Type B pancreatic cell (in vitro differentiated cells): Measurements from ENCODE around the gene OR2T3. TPM values are rescaled to one million over a fixed set of nuclear protein-coding genes. Genes with fewer than 3 reads are reported as not detected.
"Not testable (repeated sequence)": the region's sequence is repeated elsewhere in the genome, so short reads cannot be mapped to it uniquely, and the experiment has no call there.

Experiments
- DNase-seq: peaks from one replicate; pipeline ENCODE4 v3.0.0; 2021; ENCODE audit warnings: mixed read lengths; ENCODE audit not compliant: unreplicated experiment; ENCODE audit errors: extremely low spot score
- H3K27ac Mint-ChIP-seq: 2 replicates; pipeline ENCODE4 v1.8.0; 2021; ENCODE audit warnings: mild to moderate bottlenecking, mixed read lengths
- H3K27me3 Mint-ChIP-seq: 2 replicates; pipeline ENCODE4 v1.8.0; 2021; ENCODE audit warnings: mixed read lengths
- H3K36me3 Mint-ChIP-seq: 2 replicates; pipeline ENCODE4 v1.8.0; 2021; ENCODE audit warnings: mixed read lengths
- H3K4me1 Mint-ChIP-seq: one replicate; pipeline ENCODE4 v1.8.0; 2021; ENCODE audit warnings: mixed read lengths; ENCODE audit not compliant: unreplicated experiment
- H3K4me3 Mint-ChIP-seq: 2 replicates; pipeline ENCODE4 v1.8.0; 2021; ENCODE audit warnings: mild to moderate bottlenecking, mixed read lengths
- H3K9me3 Mint-ChIP-seq: 2 replicates; pipeline ENCODE4 v1.8.0; 2021; ENCODE audit warnings: mixed read lengths
- total RNA-seq: library from RNA; stranded (reverse); gene quantifications from 2 replicates; pipeline ENCODE4 v1.2.1, GENCODE V29; 2021; ENCODE audit warnings: low replicate concordance
- TF ChIP-seq, protein P1 (sequence below): fragments of 200-600 bp; sonication (generic); conservative IDR thresholded peaks from 2 replicates; pipeline ENCODE4 v1.5.0; 2021; ENCODE audit warnings: antibody characterized with exemption, mild to moderate bottlenecking

The OR2T3 gene
- total RNA-seq, 1 donor from 2014 or later = not detected

DNA sequence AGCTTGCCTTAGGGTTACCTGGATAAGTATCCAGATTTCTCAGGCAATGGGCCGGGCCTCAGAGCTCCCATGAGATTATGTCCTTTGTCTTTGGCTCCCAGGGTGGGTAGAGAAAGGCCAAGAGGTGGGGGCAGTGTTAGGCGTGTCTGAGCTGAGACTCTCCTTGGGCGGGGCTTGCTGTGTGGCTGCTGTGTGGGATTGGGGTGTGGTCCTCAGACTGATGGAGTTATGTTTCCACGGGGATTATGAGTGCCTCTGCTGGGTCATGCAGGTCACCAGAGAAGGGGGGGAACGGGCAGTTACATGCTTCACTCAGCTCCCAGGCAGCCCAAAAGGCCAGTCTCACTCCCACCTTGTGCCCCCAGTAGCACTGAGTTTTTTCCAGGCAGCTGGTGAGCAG, 23.5 kb downstream of the OR2T3 start:
- H3K27ac Mint-ChIP-seq, H3K4me1 Mint-ChIP-seq, DNase-seq, H3K27me3 Mint-ChIP-seq, H3K9me3 Mint-ChIP-seq, H3K4me3 Mint-ChIP-seq, H3K36me3 Mint-ChIP-seq: not testable (repeated sequence)

DNA sequence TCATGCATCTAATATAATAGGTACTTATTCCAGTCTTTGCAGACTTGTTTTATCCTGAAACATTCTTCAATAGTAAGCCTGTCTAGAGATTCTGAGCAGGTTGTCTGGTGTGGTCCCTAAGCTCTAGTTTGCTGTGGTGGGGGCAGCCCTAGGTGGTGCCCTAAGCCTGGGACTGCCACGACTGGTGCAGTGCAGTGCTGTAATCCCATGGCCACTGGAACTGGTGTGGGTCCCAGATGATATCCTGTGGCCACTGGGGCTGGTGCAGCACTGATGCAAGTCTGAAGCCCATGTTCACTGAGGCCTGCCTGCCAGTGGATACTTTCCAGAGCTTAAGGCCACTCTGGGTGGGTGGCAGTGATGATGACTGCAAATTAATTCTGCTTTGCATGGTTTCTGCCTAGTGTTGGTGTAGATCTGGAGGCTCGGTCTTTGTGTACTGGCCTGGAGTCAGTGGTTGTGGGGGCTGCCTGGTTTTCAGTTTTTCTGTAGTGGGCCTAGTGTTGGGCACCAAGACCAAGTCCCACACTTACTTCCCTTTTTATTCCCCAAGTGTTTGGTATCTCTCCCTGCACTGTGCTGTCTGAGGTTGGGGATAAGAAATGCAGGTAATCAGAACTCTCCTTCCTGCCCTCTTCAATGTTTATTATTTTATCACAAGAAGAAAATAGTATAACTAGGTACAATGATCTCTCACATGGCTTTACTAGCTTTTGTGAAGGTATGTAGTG, 27.3 kb downstream of the OR2T3 start:
- H3K27ac Mint-ChIP-seq, H3K27me3 Mint-ChIP-seq, H3K4me3 Mint-ChIP-seq, DNase-seq, H3K36me3 Mint-ChIP-seq, H3K4me1 Mint-ChIP-seq, H3K9me3 Mint-ChIP-seq: not testable (repeated sequence)

DNA sequence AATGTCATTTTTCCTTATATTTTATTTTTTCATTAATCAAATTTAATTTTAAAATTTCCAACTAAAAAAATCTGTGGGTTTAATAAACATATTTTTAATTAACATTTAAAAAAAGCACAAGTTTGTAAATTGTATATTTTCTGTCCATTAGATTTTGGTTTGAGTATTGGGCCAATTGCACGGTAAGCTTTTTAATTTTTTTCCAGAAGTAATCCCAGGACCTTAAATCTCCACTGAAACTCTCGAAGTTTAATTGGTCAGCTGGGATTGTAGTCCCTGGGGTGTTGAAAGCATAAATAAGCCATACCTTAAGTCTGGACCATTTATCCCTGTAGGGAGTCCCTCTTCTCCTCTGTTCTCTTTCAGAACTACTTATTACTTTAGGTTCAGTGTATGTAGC, 34.6 kb downstream of the OR2T3 start, which contains the start of gene OR2G6:
OR2G6 (plus strand) TSS at position 301 of the 400 bp plus-strand sequence. CDS start 13,574 bp downstream, outside the sequence.
- not testable (repeated sequence) for DNase-seq, H3K4me3 Mint-ChIP-seq, H3K36me3 Mint-ChIP-seq, H3K9me3 Mint-ChIP-seq, H3K4me1 Mint-ChIP-seq, H3K27ac Mint-ChIP-seq, H3K27me3 Mint-ChIP-seq

DNA sequence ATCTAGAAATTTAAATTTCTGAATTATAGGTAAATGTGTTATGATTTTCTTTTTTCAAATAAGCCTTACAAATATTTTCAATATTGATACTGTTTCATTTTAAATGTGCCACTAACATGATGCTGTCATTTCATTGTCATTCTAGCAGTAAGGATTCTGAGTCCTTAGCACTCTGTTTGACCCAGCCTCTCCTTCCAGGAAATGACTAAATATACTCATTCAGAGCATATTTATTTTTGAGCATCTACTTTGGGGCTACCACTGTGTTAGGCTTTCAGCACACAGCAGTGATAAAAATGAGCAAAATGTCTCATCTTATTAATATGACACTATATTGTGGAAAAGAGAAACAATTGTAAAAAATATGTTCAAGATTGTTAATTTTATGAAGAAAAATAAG, 37.1 kb downstream of the OR2T3 start:
- not testable (repeated sequence) for H3K4me1 Mint-ChIP-seq, H3K4me3 Mint-ChIP-seq, H3K27ac Mint-ChIP-seq, H3K9me3 Mint-ChIP-seq, H3K27me3 Mint-ChIP-seq, DNase-seq, H3K36me3 Mint-ChIP-seq

DNA sequence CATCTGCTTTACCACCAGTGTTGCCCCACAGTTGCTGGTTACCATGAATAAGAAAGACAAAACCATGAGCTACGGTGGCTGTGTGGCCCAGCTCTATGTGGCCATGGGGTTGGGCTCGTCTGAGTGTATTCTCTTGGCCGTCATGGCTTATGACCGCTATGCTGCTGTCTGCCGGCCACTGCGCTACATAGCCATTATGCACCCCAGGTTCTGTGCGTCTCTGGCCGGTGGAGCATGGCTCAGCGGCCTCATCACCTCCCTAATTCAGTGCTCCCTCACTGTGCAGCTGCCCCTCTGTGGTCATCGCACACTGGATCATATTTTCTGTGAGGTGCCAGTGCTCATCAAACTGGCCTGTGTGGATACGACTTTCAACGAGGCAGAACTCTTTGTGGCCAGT, 48.7 kb downstream of the OR2T3 start:
- Mint-ChIP-seq H3K4me3 (no peak overlapping the region), H3K4me1 (no peaks in the 10 kb centered on the region), H3K27me3 (no peaks in the 10 kb centered on the region), H3K36me3 (no peaks in the 10 kb centered on the region), H3K27ac (no peak overlapping the region), H3K9me3 (peaks cover 8% of the 10 kb centered on the region)
- TF ChIP-seq, protein P1, sequence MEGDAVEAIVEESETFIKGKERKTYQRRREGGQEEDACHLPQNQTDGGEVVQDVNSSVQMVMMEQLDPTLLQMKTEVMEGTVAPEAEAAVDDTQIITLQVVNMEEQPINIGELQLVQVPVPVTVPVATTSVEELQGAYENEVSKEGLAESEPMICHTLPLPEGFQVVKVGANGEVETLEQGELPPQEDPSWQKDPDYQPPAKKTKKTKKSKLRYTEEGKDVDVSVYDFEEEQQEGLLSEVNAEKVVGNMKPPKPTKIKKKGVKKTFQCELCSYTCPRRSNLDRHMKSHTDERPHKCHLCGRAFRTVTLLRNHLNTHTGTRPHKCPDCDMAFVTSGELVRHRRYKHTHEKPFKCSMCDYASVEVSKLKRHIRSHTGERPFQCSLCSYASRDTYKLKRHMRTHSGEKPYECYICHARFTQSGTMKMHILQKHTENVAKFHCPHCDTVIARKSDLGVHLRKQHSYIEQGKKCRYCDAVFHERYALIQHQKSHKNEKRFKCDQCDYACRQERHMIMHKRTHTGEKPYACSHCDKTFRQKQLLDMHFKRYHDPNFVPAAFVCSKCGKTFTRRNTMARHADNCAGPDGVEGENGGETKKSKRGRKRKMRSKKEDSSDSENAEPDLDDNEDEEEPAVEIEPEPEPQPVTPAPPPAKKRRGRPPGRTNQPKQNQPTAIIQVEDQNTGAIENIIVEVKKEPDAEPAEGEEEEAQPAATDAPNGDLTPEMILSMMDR = no peak
- DNase-seq = no peak

Other genes with a start within 250 kb of the OR2T3 start
- not detected in 2 replicates for gene OR2M4, start 241.9 kb upstream of the OR2T3 start, total RNA-seq
- gene OR2T33, start 195.4 kb upstream of the OR2T3 start, total RNA-seq = not detected in 2 replicates
- not detected in 2 replicates for gene OR2T12, start 169.9 kb upstream of the OR2T3 start, total RNA-seq
- gene OR2M7, start 148.8 kb upstream of the OR2T3 start, total RNA-seq = not detected in 2 replicates
- not detected in 2 replicates for gene OR14C36, start 124.6 kb upstream of the OR2T3 start, total RNA-seq
- gene OR2T4, start 111.7 kb upstream of the OR2T3 start, total RNA-seq = not detected in 2 replicates
- gene OR2T6, start 97.6 kb upstream of the OR2T3 start, total RNA-seq = not detected in 2 replicates
- not detected in 2 replicates for gene OR2T1, start 70.3 kb upstream of the OR2T3 start, total RNA-seq
- not detected in 2 replicates for gene OR2T2, start 27.7 kb upstream of the OR2T3 start, total RNA-seq
- not detected in 2 replicates for gene OR2T5, start 15.2 kb downstream of the OR2T3 start, total RNA-seq
- gene OR2G6, start 34.7 kb downstream of the OR2T3 start, total RNA-seq = not detected in 2 replicates
- not detected in 2 replicates for gene OR2T29, start 89.4 kb downstream of the OR2T3 start, total RNA-seq
- not detected in 2 replicates for gene OR2T34, start 101.4 kb downstream of the OR2T3 start, total RNA-seq
- gene OR2T10, start 124.3 kb downstream of the OR2T3 start, total RNA-seq = not detected in 2 replicates
- gene OR2T11, start 161.7 kb downstream of the OR2T3 start, total RNA-seq = not detected in 2 replicates
- not detected in 2 replicates for gene OR2T35, start 171.9 kb downstream of the OR2T3 start, total RNA-seq
- gene OR2T27, start 182.2 kb downstream of the OR2T3 start, total RNA-seq = not detected in 2 replicates
- not detected in 2 replicates for gene OR14I1, start 229.4 kb downstream of the OR2T3 start, total RNA-seq